Measurements from ENCODE around the gene BPHL. TPM values are rescaled to one million over a fixed set of nuclear protein-coding genes. Genes with fewer than 3 reads are reported as not detected.

The BPHL gene
- total and polyA plus RNA-seq, 10 of the 15 experiments (the other 5 are each of a cell fraction or from before 2014, with no cell fraction given) = 8.0 to 17.8 (median 12.4) TPM

DNA sequence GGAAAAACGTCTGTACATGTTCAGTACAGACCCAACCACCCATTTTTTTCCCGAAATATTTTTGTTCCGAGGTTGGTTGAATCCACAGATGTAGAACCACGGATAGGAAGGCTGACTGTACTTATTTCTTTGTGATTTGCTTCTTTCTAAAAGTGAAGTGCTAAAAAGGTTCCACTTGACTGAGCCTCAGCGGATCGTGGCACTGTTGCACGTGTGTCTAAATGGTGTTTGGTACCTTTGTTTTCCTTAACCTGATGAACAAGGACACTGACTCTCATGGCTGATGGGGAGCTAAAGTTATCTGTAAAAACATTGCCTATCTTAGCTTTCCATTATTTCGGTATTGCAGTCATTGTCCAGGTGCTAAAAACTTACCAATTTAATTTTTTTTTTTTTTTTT, 6.2 kb downstream of the BPHL start (continued):
- TF ChIP-seq POLR2AphosphoS2 (IDR thresholded peaks at IDR 0.05; ENCODE audit: low read depth, low read length) (no peak), FOS (IDR thresholded peaks at IDR 0.05; ENCODE audit: borderline replicate concordance, extremely low read depth, insufficient read length) (no peak), KDM1A (IDR thresholded peaks at IDR 0.05; ENCODE audit: borderline replicate concordance) (no peak)

DNA sequence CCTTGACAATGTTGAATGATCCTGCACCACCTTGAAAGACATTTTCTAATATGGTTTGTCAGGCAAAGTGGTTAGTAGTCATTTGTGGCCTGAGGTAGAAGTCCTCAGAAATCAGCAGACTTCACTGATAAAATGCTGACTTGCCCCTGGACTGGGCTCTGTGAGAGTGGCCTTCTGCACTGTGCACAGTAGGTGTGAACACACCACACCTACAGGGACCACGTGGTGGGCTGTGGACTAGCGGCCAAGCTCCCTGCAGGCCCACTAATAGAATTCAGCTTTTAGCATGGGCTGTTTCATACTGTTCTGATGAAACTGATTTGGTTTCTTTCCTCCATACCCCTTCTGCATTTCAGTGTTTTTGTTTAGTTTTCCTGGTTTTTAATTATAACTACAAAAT, 7.3 kb downstream of the BPHL start:
- ATAC-seq (peak; percentile 30), DNase-seq (ENCODE audit: low read depth, low spot score) (no peak), FAIRE-seq (no peak)
- Histone ChIP-seq H3K36me3 (ENCODE audit: control insufficient read depth in 2 of 2, insufficient read depth in 2 of 2, low read length in 1 of 2) (no peaks in the 10 kb centered on the region), H3K79me2 (ENCODE audit: control insufficient read depth, insufficient read depth, low read length) (no peaks in the 10 kb centered on the region), H3K4me1 (ENCODE audit: control insufficient read depth, insufficient read depth, low read length) (peaks cover 7% of the 10 kb centered on the region), H3K9ac (ENCODE audit: control insufficient read depth, insufficient read depth, low read length) (no peak overlapping the region), H3K9me3 (replicated peaks; ENCODE audit: control insufficient read depth, insufficient read depth, low read length) (no peaks in the 10 kb centered on the region), H3K27ac (ENCODE audit: control insufficient read depth, insufficient read depth) (no peak overlapping the region), H4K20me1 (ENCODE audit: control insufficient read depth, insufficient read depth) (no peaks in the 10 kb centered on the region), H2AFZ (ENCODE audit: control insufficient read depth, low read depth, low read length) (no peak overlapping the region), H3K27me3 (replicated peaks in 1 of 2; ENCODE audit: control insufficient read depth in 2 of 2, insufficient read depth in 2 of 2, low read length in 1 of 2) (no peaks in the 10 kb centered on the region), H3K4me3 (no peak overlapping the region), H3K4me2 (ENCODE audit: control insufficient read depth, insufficient read depth) (no peak overlapping the region)
- BruUV-seq (replicated peaks) = no TSS peak
- ChIA-PET CTCF (interaction anchor here (0.8 to 3.7 kb wide), 9 partner anchors 10 to 606 kb away, joined by 3 to 61 read pairs (median 5); no protein-coding TSS in a partner anchor), RAD21 (ENCODE audit: unreplicated experiment) (interaction anchor here (1.0 to 1.1 kb wide), 2 partner anchors 83 to 126 kb away, joined by 3 to 11 read pairs; no protein-coding TSS in a partner anchor), SMC1A (ENCODE audit: uncharacterized antibody, unreplicated experiment) (interaction anchor here (1.0 to 3.5 kb wide), 7 partner anchors 17 to 278 kb away, joined by 3 to 32 read pairs (median 4); no protein-coding TSS in a partner anchor), POLR2A (no interaction called here)
- no peak for TF ChIP-seq TCF12 (IDR thresholded peaks at IDR 0.05; ENCODE audit: low read depth, low read length)
- no peak for TF ChIP-seq BHLHE40 (IDR thresholded peaks at IDR 0.05; ENCODE audit: borderline replicate concordance in 1 of 2, low read depth in 2 of 2, low read length in 1 of 2)
- TF ChIP-seq, protein P1, sequence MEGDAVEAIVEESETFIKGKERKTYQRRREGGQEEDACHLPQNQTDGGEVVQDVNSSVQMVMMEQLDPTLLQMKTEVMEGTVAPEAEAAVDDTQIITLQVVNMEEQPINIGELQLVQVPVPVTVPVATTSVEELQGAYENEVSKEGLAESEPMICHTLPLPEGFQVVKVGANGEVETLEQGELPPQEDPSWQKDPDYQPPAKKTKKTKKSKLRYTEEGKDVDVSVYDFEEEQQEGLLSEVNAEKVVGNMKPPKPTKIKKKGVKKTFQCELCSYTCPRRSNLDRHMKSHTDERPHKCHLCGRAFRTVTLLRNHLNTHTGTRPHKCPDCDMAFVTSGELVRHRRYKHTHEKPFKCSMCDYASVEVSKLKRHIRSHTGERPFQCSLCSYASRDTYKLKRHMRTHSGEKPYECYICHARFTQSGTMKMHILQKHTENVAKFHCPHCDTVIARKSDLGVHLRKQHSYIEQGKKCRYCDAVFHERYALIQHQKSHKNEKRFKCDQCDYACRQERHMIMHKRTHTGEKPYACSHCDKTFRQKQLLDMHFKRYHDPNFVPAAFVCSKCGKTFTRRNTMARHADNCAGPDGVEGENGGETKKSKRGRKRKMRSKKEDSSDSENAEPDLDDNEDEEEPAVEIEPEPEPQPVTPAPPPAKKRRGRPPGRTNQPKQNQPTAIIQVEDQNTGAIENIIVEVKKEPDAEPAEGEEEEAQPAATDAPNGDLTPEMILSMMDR (IDR thresholded peaks at IDR 0.05 in 2 of 3, conservative IDR thresholded peaks at IDR 0.05 in 1 of 3; ENCODE audit: control insufficient read depth in 2 of 3, extremely low read depth in 1 of 3, insufficient read depth in 1 of 3, low read depth in 3 of 3, low read length in 3 of 3) = no peak
- 0% methylated on average over 2 of the region's 2 CpGs for WGBS (ENCODE audit: insufficient coverage, insufficient replicate concordance, low lambda C conversion rate, missing lambda C conversion rate)
- in situ Hi-C loops (cut with MboI) = loop anchor here (5.0 kb wide), 2 partner anchors 126 to 606 kb away; no protein-coding TSS in a partner anchor
- intact Hi-C loops (cut with micrococcal nuclease; ENCODE audit: unreplicated experiment) = loop anchor here (1.0 to 2.0 kb wide), 5 partner anchors 83 to 607 kb away; partner anchors contain the start of gene PSMG4
